Erythroblast (primary cell): ENCODE results near the gene ZMYND8.

Source experiments
- GATA1 ChIP-seq: IDR thresholded peaks from 2 replicates; pipeline ENCODE4 v1.6.1; 2011; ENCODE audit warnings: low read depth, mild to moderate bottlenecking, control low read depth, low read length, moderate library complexity
- POLR2A ChIP-seq: IDR thresholded peaks from 2 replicates; pipeline ENCODE4 v1.6.1; 2011; ENCODE audit warnings: mild to moderate bottlenecking, low read length

DNA sequence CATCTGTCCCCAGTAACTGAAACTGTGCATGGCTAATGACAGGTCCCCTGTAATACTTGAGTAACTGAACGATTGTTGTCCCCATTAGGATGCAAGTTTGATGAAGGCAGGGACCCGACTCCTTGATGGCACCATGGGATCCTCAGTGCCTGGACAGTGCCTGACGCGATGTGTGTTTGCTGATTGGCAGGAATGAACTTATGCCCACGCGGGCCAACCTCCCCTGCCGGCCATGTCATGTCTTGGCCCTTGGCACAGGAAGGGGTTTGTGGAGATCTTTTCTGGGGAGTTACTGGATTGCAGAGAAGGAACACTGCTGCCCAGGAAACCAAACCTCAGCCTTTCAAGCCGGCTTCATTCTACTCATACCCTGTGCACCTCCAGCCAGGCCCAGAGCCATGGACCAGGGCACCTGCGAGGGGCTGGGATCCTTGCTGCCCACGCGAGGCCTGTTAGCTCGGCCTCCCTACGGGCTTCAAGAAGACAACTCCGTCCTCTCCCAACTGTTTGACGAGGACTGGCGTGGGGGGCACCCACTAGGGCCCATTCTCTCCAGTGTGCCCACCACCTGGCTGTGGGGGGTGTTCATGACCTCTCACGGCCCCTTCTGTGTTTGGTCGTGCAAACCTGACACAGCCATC is 147.8 kb downstream of the ZMYND8 start:
- TF ChIP-seq POLR2A (no peak), GATA1 (no peak)
